ENCODE measurements around the gene STARD8.

DNA sequence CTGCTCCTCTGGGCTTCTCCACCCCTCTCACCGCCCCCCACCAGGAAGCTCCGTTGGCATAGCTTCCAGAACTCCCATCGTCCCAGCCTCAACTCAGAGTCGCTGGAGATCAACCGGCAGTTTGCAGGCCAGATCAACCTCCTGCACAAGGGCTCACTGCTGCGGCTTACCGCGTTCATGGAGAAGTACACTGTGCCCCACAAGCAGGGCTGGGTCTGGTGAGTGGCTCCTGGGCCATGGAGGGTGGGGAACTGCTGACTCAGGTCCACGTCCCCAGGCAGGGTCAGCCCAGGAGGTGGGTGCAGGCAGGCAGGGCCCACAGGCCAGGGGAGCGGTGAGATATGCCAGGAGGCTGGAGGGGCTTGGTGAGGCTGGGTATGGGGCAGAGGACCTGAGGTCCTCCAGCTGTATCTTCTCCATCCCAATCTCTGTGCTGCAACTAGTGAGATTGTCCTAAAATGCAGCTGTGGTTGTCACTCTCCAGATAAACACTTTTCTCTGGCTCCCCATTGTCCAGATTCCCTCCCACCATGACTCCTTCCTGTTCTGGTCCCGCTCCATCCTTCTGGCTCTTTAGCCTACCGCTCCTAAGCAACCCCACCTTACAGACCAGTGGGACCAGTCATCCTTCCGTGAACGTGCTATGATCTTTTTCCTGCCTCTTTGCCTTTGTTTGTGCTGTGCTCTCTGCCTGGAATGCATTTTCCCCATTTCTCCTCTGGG lies 71.9 kb downstream of the STARD8 start:
- TF ChIP-seq EZH2 (IDR thresholded peaks at IDR 0.05; ENCODE audit: borderline replicate concordance, insufficient read depth, low read depth, low read length, poor library complexity, severe bottlenecking) (no peak), CTCF (IDR thresholded peaks at IDR 0.05) (no peak)

Data from B cell (primary cell).